Right cardiac atrium (tissue), 5 donors: ENCODE results near the gene SLC17A4. TPM values are rescaled to one million over a fixed set of nuclear protein-coding genes. Genes with fewer than 3 reads are reported as not detected.

ENCODE experiments used
- ATAC-seq, 2 donors: fragments of 200-7000 bp; cut with Tn5 transposase; one replicate each; pipeline versions ENCODE4 v1.8.0 to v1.9.1; 2020; ENCODE audit warnings: moderate library complexity in 2 of 2, mild to moderate bottlenecking in 1 of 2
- DNase-seq, 3 donors: peaks; one replicate each; pipeline ENCODE4 v3.0.0-alpha.2; 2020
- H3K27ac ChIP-seq: one replicate; pipeline ENCODE4 v1.5.1; 2013; ENCODE audit warnings: mild to moderate bottlenecking, low read length, control low read depth, moderate library complexity
- H3K27me3 ChIP-seq: one replicate; pipeline ENCODE4 v1.6.1; 2013; ENCODE audit not compliant: control insufficient read depth, insufficient read depth
- H3K4me1 ChIP-seq: one replicate; pipeline ENCODE4 v1.6.1; 2013; ENCODE audit warnings: low read length; ENCODE audit not compliant: control insufficient read depth, insufficient read depth
- H3K4me3 ChIP-seq: one replicate; pipeline ENCODE4 v1.5.1; 2013; ENCODE audit warnings: low read length, control low read depth
- H3K9me3 ChIP-seq: one replicate; pipeline ENCODE4 v1.6.1; 2013; ENCODE audit warnings: low read length; ENCODE audit not compliant: control insufficient read depth
- WGBS: extraction: QIAGEN DNeasy Blood & Tissue Kit; methylation state at CpG from one replicate; pipeline ENCODE4 v1.1.7; 2013; 5-methylcytosine and 5-hydroxymethylcytosine counted together
- intact Hi-C, 4 donors: fragments of 100-400 bp; cut with DNase I; formaldehyde crosslinking; loops; one replicate each; pipeline versions ENCODE4 v1.11.0 to v1.14.0; 2022 to 2023
- polyA plus RNA-seq: library from polyadenylated mRNA; stranded (reverse); fragments of 200-250 nt; gene quantifications from one replicate; pipeline ENCODE4 v1.2.3, GENCODE V29; 2013
- total RNA-seq, 4 donors: library from RNA; stranded (reverse); fragmentation: NEBNext Ultra II Directional; extraction: Animal tissue kit (Norgen Biotek cat#: 25700); gene quantifications; one replicate each; pipeline ENCODE4 v1.2.1, GENCODE V29; 2021
- donor health status: healthy with polysubstance abuse.
- donor health status: DM: no; HTN: yes; CAD: no.
- donor health status: DM: no; HTN: no; CAD: no.
- donor health status: DM: no; HTN: yes; CAD: no; lungs with severe emphysema.
- donor health status: DM: yes; HTN: yes; CAD: no.

The SLC17A4 gene
- total and polyA plus RNA-seq, 5 donors: 0.02 TPM; not detected in 4

GRCh38 chr6:25777856-25778649 lies 23.5 kb downstream of the SLC17A4 start:
- H3K27ac ChIP-seq: no peak overlapping the region
- H3K4me1 ChIP-seq: peaks cover 2% of the 10 kb centered on the region
- ATAC-seq (no peak), DNase-seq (no peak)
- intact Hi-C loops: no loop called here
- WGBS: 76% methylated on average over 4 of the region's 4 CpGs
- H3K4me3 ChIP-seq: no peak overlapping the region
- no peaks in the 10 kb centered on the region for H3K9me3 ChIP-seq
- H3K27me3 ChIP-seq: peaks cover 5% of the 10 kb centered on the region

DNA sequence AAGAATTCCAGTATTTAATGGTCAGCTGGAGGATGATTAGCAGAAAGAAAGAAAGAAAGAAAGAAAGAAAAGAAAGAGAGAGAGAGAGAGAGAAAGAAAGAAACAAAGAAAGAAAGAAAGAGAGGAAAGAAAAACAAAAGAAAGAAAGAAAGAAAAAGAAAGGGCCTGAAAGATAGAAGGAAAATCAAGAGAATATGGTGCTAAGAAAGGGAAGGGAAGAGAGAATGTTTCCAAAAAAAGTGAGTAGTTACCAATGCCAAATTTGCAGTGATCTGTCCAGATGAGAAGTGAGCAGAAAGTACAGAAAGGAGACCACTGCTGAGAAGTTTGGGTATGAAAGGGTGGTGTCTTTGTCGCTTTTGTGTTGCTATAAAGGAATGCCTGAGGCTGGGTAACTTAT lies 26.6 kb downstream of the SLC17A4 start:
- Histone ChIP-seq H3K27me3 (peaks cover 5% of the 10 kb centered on the region), H3K4me3 (no peak overlapping the region), H3K9me3 (no peaks in the 10 kb centered on the region), H3K27ac (no peak overlapping the region), H3K4me1 (no peaks in the 10 kb centered on the region)
- WGBS: 95% methylated on average over 1 of the region's 1 CpG
- ATAC-seq (no peak), DNase-seq (no peak)
- intact Hi-C loops: no loop called here

- Histone ChIP-seq H3K27ac (no peak overlapping the region), H3K4me1 (no peaks in the 10 kb centered on the region), H3K9me3 (no peaks in the 10 kb centered on the region), H3K4me3 (no peak overlapping the region), H3K27me3 (no peaks in the 10 kb centered on the region)
- 40% methylated on average over 2 of the region's 2 CpGs for WGBS
- intact Hi-C loops: no loop called here
- DNase-seq (no peak), ATAC-seq (no peak)
These were observed 32.9 kb downstream of the SLC17A4 start for GRCh38 chr6:25787428-25787827.

DNA sequence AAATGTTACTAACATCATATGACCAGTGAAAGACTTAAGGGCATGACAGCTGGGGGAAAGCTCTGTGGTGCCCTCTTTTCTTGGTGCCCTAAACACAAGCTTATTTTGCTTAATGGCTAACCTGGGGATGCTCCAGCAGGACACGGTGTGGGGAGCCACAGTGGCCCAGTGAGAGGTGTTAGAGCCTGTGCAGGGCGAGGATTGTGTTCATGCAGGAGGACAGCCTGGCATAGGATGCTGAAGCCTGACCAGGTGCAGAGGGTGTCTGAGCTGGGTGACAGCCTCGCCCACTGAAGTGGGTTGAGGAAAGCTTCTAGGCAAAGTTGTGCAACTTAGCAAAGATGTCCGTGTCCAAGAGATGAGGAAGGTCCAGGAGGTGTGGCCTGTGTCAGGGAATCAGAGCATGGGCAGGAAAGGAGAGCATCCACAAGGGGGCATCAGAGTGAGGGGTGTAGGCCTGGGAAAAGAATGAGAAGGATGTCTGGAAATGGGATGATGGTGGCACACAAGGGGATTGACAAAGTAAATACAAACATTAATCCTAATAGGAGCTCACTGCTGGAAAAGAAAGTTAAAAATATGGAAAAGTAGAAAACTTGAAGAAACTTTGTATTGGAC lies 33.9 kb downstream of the SLC17A4 start:
- WGBS: 68% methylated on average over 4 of the region's 4 CpGs
- intact Hi-C loops: no loop called here
- Histone ChIP-seq H3K4me3 (no peak overlapping the region), H3K27ac (no peak overlapping the region), H3K27me3 (no peaks in the 10 kb centered on the region), H3K4me1 (no peaks in the 10 kb centered on the region), H3K9me3 (no peaks in the 10 kb centered on the region)
- peak; percentile 22 to 33 (median 30) for DNase-seq
- ATAC-seq: peak in 1 of 2 donors; percentile 69

DNA sequence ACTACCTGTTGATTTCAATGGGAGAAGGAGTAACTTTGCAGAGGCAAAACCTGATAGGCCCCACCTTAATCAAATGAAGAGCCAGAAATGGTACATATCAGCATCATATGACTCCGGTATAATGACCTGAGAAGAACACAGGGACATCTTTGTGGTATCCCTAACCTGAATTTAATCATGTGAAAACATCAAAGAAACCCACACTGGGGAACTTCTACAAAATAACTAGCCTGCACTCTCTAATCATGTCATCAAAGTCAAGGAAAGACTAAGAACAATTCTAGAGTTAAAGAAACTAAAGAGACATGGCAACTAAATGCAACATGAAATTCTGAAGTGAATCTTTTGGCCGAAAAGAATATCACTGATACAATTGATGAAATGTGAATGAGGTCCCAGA lies 34.9 kb downstream of the SLC17A4 start:
- 84% methylated on average over 2 of the region's 2 CpGs for WGBS

GRCh38 chr6:25792016-25792415 lies 37.5 kb downstream of the SLC17A4 start:
- no peaks in the 10 kb centered on the region for H3K4me1 ChIP-seq
- H3K4me3 ChIP-seq: no peak overlapping the region
- no peaks in the 10 kb centered on the region for H3K9me3 ChIP-seq
- intact Hi-C loops: no loop called here
- no peaks in the 10 kb centered on the region for H3K27me3 ChIP-seq
- ATAC-seq: no peak
- DNase-seq: no peak
- 85% methylated on average over 4 of the region's 4 CpGs for WGBS
- no peak overlapping the region for H3K27ac ChIP-seq

More for the DNA sequence above, 34.9 kb downstream of the SLC17A4 start:
- no peak overlapping the region for H3K27ac ChIP-seq
- intact Hi-C loops: no loop called here
- no peak for ATAC-seq
- H3K9me3 ChIP-seq: no peaks in the 10 kb centered on the region
- H3K27me3 ChIP-seq: no peaks in the 10 kb centered on the region
- no peaks in the 10 kb centered on the region for H3K4me1 ChIP-seq
- no peak overlapping the region for H3K4me3 ChIP-seq
- no peak for DNase-seq

- no peak for ATAC-seq
- no peaks in the 10 kb centered on the region for H3K4me1 ChIP-seq
- WGBS: 94% methylated on average over 1 of the region's 1 CpG
- H3K9me3 ChIP-seq: no peaks in the 10 kb centered on the region
- DNase-seq: no peak
- H3K27ac ChIP-seq: no peak overlapping the region
- no peak overlapping the region for H3K4me3 ChIP-seq
- no peaks in the 10 kb centered on the region for H3K27me3 ChIP-seq
- intact Hi-C loops: no loop called here
These were observed 39.4 kb downstream of the SLC17A4 start for GRCh38 chr6:25793970-25794369.

DNA sequence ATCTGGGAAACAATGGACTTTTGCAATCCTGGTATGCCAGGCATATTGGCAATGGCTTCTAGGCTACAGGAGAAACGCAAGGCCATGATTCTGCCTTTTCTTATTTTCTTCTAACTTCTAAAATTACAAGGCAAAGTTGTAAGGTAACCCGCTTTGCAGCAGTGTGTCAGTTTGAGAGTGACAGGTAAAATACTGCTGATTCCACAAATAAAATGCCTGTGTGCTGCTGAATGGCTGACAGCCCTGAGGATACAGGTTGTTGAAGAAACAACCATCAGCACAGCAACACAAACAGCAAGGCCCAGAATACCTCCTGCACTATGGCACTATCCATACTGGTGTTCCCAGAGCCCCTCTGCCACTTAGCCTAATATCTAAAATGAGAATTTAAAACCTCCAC lies 40.2 kb downstream of the SLC17A4 start:
- intact Hi-C loops: no loop called here
- DNase-seq (no peak), ATAC-seq (no peak)
- Histone ChIP-seq H3K4me3 (no peak overlapping the region), H3K27me3 (no peaks in the 10 kb centered on the region), H3K27ac (no peak overlapping the region), H3K9me3 (no peaks in the 10 kb centered on the region), H3K4me1 (no peaks in the 10 kb centered on the region)
- WGBS: 94% methylated on average over 2 of the region's 2 CpGs

DNA sequence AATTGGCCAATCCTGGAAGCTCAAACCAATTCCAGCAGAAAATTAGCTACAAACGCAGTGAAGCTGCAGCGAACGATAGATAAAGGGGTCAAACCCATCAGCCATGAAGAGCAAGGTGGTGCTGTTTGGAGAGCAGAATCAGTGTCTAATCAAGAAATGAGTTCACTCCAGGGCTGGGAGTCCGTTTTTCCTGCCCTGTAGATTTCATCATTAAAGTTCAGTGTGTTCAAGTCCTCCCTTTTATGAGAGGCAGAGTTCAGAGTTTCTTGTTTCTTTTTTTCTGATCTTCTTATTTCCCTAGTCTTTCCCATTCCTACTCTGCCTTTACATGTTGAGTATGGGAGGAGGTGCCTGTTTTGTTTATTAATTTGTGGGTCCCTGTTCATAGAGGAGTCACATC lies 46.9 kb downstream of the SLC17A4 start:
- intact Hi-C loops: no loop called here
- no peak for DNase-seq
- WGBS: 66% methylated on average over 4 of the region's 4 CpGs
- Histone ChIP-seq H3K27me3 (no peaks in the 10 kb centered on the region), H3K4me3 (no peak overlapping the region), H3K9me3 (no peaks in the 10 kb centered on the region), H3K27ac (no peak overlapping the region), H3K4me1 (no peaks in the 10 kb centered on the region)
- ATAC-seq: no peak

GRCh38 chr6:25804804-25805203 lies 50.3 kb downstream of the SLC17A4 start:
- intact Hi-C loops: no loop called here
- ATAC-seq: no peak
- Histone ChIP-seq H3K27me3 (no peaks in the 10 kb centered on the region), H3K27ac (no peak overlapping the region), H3K4me3 (no peak overlapping the region), H3K9me3 (no peaks in the 10 kb centered on the region), H3K4me1 (no peaks in the 10 kb centered on the region)
- WGBS: 82% methylated on average over 2 of the region's 2 CpGs
- no peak for DNase-seq

GRCh38 chr6:25815194-25815593 lies 60.7 kb downstream of the SLC17A4 start:
- Histone ChIP-seq H3K4me1 (no peaks in the 10 kb centered on the region), H3K9me3 (no peaks in the 10 kb centered on the region), H3K27me3 (peaks cover 3% of the 10 kb centered on the region), H3K27ac (no peak overlapping the region), H3K4me3 (no peak overlapping the region)
- intact Hi-C loops: no loop called here
- DNase-seq (no peak), ATAC-seq (no peak)
- WGBS: 58% methylated on average over 3 of the region's 3 CpGs
